ENCODE results near the gene SNRPA1.

The SNRPA1 gene

GRCh38 chr15:101277038-101277822 is 17.8 kb downstream of the SNRPA1 start, which contains the start of gene SELENOS:
Gene SELENOS (minus strand): TSS chr15:101277485. CDS start chr15:101277417, 68 bp downstream.
- DNase-seq (ENCODE audit: low read depth) = no peak
- H3K4me3 ChIP-seq (ENCODE audit: low read depth, low read length) = peak within 1 kb of the TSS; percentile 92
- no peak for TF ChIP-seq CTCF (IDR thresholded peaks at IDR 0.05; ENCODE audit: control insufficient read depth, extremely low read depth, insufficient read depth)

GRCh38 chr15:101276501-101277037 is 18.5 kb downstream of the SNRPA1 start:
- peak overlapping the region; percentile 92 for H3K4me3 ChIP-seq (ENCODE audit: low read depth, low read length)
- DNase-seq (ENCODE audit: low read depth) = no peak
- TF ChIP-seq CTCF (IDR thresholded peaks at IDR 0.05; ENCODE audit: control insufficient read depth, extremely low read depth, insufficient read depth) = 0 out of 2 replicates have a peak, but pooled peaks have one; percentile 1

GRCh38 chr15:101275018-101275417 is 20.0 kb downstream of the SNRPA1 start:
- DNase-seq (ENCODE audit: low read depth) = no peak
- TF ChIP-seq CTCF (IDR thresholded peaks at IDR 0.05; ENCODE audit: control insufficient read depth, extremely low read depth, insufficient read depth) = no peak
- no peak overlapping the region for H3K4me3 ChIP-seq (ENCODE audit: low read depth, low read length)

- no peak for TF ChIP-seq CTCF (IDR thresholded peaks at IDR 0.05; ENCODE audit: control insufficient read depth, extremely low read depth, insufficient read depth)
- no peak overlapping the region for H3K4me3 ChIP-seq (ENCODE audit: low read depth, low read length)
- no peak for DNase-seq (ENCODE audit: low read depth)
These were observed 21.5 kb downstream of the SNRPA1 start for GRCh38 chr15:101273534-101273933.

- DNase-seq (ENCODE audit: low read depth) = no peak
- TF ChIP-seq CTCF (IDR thresholded peaks at IDR 0.05; ENCODE audit: control insufficient read depth, extremely low read depth, insufficient read depth) = no peak
These were observed 22.5 kb downstream of the SNRPA1 start for GRCh38 chr15:101272584-101272983.

GRCh38 chr15:101269479-101270223 is 25.4 kb downstream of the SNRPA1 start:
- no peak overlapping the region for H3K4me3 ChIP-seq (ENCODE audit: low read depth, low read length)
- peak; percentile 64 for TF ChIP-seq CTCF (IDR thresholded peaks at IDR 0.05; ENCODE audit: control insufficient read depth, extremely low read depth, insufficient read depth)
- DNase-seq (ENCODE audit: low read depth) = no peak

More at GRCh38 chr15:101272584-101272983, 22.5 kb downstream of the SNRPA1 start:
- H3K4me3 ChIP-seq (ENCODE audit: low read depth, low read length) = no peak overlapping the region
